Measurements from ENCODE around the gene FXN.

DNA sequence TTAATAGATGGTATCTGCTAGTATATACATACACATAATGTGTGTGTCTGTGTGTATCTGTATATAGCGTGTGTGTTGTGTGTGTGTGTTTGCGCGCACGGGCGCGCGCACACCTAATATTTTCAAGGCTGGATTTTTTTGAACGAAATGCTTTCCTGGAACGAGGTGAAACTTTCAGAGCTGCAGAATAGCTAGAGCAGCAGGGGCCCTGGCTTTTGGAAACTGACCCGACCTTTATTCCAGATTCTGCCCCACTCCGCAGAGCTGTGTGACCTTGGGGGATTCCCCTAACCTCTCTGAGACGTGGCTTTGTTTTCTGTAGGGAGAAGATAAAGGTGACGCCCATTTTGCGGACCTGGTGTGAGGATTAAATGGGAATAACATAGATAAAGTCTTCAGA, 757 bp downstream of the FXN start:
- no peak for TF ChIP-seq EZH2 (IDR thresholded peaks at IDR 0.05; ENCODE audit: borderline replicate concordance, insufficient read depth, low read depth, low read length, poor library complexity, severe bottlenecking)
- TF ChIP-seq, protein P1, sequence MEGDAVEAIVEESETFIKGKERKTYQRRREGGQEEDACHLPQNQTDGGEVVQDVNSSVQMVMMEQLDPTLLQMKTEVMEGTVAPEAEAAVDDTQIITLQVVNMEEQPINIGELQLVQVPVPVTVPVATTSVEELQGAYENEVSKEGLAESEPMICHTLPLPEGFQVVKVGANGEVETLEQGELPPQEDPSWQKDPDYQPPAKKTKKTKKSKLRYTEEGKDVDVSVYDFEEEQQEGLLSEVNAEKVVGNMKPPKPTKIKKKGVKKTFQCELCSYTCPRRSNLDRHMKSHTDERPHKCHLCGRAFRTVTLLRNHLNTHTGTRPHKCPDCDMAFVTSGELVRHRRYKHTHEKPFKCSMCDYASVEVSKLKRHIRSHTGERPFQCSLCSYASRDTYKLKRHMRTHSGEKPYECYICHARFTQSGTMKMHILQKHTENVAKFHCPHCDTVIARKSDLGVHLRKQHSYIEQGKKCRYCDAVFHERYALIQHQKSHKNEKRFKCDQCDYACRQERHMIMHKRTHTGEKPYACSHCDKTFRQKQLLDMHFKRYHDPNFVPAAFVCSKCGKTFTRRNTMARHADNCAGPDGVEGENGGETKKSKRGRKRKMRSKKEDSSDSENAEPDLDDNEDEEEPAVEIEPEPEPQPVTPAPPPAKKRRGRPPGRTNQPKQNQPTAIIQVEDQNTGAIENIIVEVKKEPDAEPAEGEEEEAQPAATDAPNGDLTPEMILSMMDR (IDR thresholded peaks at IDR 0.05) = no peak

All from B cell (primary cell).